HL-60 (cell line): ENCODE results near the gene C20orf144.
A peak's percentile ranks its signal among the peaks of the same experiment; 100 is the strongest.

Experiments used
- DNase-seq, 2 experiments: peaks; one replicate each; pipeline ENCODE4 v3.0.0-alpha.2; 2010 to 2020; ENCODE audit warnings: low read depth in 1 of 2, low spot score in 1 of 2
- H3K27ac ChIP-seq: fragments of 250-450 bp; sonication (Bioruptor Pico); replicated peaks from 2 replicates; pipeline ENCODE4 v1.5.1; 2020; ENCODE audit warnings: mild to moderate bottlenecking, moderate library complexity
- H3K27me3 ChIP-seq: fragments of 250-450 bp; sonication (Bioruptor Pico); 2 replicates; pipeline ENCODE4 v1.5.1; 2021; ENCODE audit warnings: mild to moderate bottlenecking, moderate library complexity; ENCODE audit not compliant: insufficient read depth, poor library complexity, severe bottlenecking
- H3K4me3 ChIP-seq: replicated peaks from 2 replicates; pipeline ENCODE4 v1.5.1; 2011; ENCODE audit warnings: mild to moderate bottlenecking, control low read depth, low read length; ENCODE audit not compliant: insufficient read depth
- CTCF ChIP-seq: IDR thresholded peaks from one replicate; pipeline ENCODE4 v1.5.1; 2011; ENCODE audit warnings: low read length, control low read depth, inconsistent platforms; ENCODE audit not compliant: insufficient read depth
- GABPA ChIP-seq: IDR thresholded peaks from 2 replicates; pipeline ENCODE4 v1.6.1; 2012; ENCODE audit warnings: low read depth
- POLR2AphosphoS5 ChIP-seq: IDR thresholded peaks from 2 replicates; pipeline ENCODE4 v1.6.1; 2012; ENCODE audit warnings: low read depth
- REST ChIP-seq: IDR thresholded peaks from 2 replicates; pipeline ENCODE4 v1.6.1; 2012; ENCODE audit warnings: low read depth; ENCODE audit not compliant: insufficient replicate concordance
- SPI1 ChIP-seq: IDR thresholded peaks from 2 replicates; pipeline ENCODE4 v1.6.1; 2012; ENCODE audit warnings: low read depth, mild to moderate bottlenecking, borderline replicate concordance

Gene C20orf144

GRCh38 chr20:33664085-33664761 is 2.1 kb downstream of the C20orf144 start:
- DNase-seq = no peak

GRCh38 chr20:33664762-33665144 is 2.6 kb downstream of the C20orf144 start:
- H3K27ac ChIP-seq = no peak overlapping the region
- TF ChIP-seq CTCF = no peak
- TF ChIP-seq SPI1 = no peak
- no peak for TF ChIP-seq POLR2AphosphoS5
- TF ChIP-seq REST = no peak
- no peak for TF ChIP-seq GABPA
- no peak overlapping the region for H3K4me3 ChIP-seq
- no peak for DNase-seq
- H3K27me3 ChIP-seq = no peaks in the 10 kb centered on the region

More at GRCh38 chr20:33664085-33664761, 2.1 kb downstream of the C20orf144 start:
- Histone ChIP-seq H3K4me3 (peak overlapping the region; percentile 74), H3K27me3 (no peaks in the 10 kb centered on the region), H3K27ac (peak overlapping the region; percentile 75)
- TF ChIP-seq SPI1 (no peak), REST (no peak), GABPA (no peak), CTCF (no peak), POLR2AphosphoS5 (no peak)

- DNase-seq = peak; percentile 85 to 97
- Histone ChIP-seq H3K27ac (0 out of 2 replicates have a peak within 1 kb of the TSS, but pooled peaks have one; percentile 2), H3K4me3 (peak within 1 kb of the TSS; percentile 45), H3K27me3 (no peaks in the 10 kb centered on the region)
- no peak for TF ChIP-seq GABPA
- no peak for TF ChIP-seq CTCF
- TF ChIP-seq REST = no peak
- no peak; the same call in 1 of the 2 replicates for TF ChIP-seq SPI1
- TF ChIP-seq POLR2AphosphoS5 = no peak; the same call in 1 of the 2 replicates
Measured at GRCh38 chr20:33666293-33667244, 4.4 kb downstream of the C20orf144 start, which contains the start of gene ACTL10. TSS of gene ACTL10 (plus strand) at chr20:33666943. CDS start at chr20:33667498, 555 bp downstream.
